ENCODE results near the gene TIAM1.

DNA sequence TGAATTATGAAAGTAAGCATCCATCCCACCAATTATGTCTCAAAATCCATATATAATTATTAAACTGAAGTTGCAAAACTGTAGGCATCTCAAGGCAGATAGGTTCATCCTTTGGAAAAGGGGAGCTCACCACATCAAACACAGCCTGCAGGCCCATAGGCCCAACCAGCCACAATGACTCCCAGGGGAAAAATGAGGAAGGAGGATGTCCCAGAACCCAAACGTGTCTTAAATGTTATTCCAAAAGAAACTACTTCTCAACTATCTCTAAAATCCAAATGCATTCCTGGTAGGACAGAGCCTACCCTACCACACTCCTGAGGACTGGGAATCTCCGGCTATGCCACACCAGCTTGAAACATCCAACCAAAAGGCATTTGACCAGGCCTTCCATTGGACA, 12.8 kb downstream of the TIAM1 start:
- TF ChIP-seq POLR2A (IDR thresholded peaks at IDR 0.05): no peak
- TF ChIP-seq, protein P1, sequence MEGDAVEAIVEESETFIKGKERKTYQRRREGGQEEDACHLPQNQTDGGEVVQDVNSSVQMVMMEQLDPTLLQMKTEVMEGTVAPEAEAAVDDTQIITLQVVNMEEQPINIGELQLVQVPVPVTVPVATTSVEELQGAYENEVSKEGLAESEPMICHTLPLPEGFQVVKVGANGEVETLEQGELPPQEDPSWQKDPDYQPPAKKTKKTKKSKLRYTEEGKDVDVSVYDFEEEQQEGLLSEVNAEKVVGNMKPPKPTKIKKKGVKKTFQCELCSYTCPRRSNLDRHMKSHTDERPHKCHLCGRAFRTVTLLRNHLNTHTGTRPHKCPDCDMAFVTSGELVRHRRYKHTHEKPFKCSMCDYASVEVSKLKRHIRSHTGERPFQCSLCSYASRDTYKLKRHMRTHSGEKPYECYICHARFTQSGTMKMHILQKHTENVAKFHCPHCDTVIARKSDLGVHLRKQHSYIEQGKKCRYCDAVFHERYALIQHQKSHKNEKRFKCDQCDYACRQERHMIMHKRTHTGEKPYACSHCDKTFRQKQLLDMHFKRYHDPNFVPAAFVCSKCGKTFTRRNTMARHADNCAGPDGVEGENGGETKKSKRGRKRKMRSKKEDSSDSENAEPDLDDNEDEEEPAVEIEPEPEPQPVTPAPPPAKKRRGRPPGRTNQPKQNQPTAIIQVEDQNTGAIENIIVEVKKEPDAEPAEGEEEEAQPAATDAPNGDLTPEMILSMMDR (IDR thresholded peaks at IDR 0.05): no peak

Measured in vagina (tissue), 2 donors.